Activated CD4-positive, alpha-beta T cell treated with anti-CD3 and anti-CD28 coated beads, Interleukin-2, Interleukin-4, amounts not matched to agents 100 ng/mL and 50 ng/mL, durations not matched to agents 16 hours and 8 hours (primary cell): Measurements from ENCODE around the gene MPHOSPH10.
A peak's percentile ranks its signal among the peaks of the same experiment; 100 is the strongest.
"Not testable (repeated sequence)": the region's sequence is repeated elsewhere in the genome, so short reads cannot be mapped to it uniquely, and the experiment has no call there.

Experiments
- DNase-seq: peaks from one replicate; pipeline ENCODE4 v3.0.0-alpha.2; 2020; ENCODE audit warnings: low spot score

The MPHOSPH10 gene, protein sequence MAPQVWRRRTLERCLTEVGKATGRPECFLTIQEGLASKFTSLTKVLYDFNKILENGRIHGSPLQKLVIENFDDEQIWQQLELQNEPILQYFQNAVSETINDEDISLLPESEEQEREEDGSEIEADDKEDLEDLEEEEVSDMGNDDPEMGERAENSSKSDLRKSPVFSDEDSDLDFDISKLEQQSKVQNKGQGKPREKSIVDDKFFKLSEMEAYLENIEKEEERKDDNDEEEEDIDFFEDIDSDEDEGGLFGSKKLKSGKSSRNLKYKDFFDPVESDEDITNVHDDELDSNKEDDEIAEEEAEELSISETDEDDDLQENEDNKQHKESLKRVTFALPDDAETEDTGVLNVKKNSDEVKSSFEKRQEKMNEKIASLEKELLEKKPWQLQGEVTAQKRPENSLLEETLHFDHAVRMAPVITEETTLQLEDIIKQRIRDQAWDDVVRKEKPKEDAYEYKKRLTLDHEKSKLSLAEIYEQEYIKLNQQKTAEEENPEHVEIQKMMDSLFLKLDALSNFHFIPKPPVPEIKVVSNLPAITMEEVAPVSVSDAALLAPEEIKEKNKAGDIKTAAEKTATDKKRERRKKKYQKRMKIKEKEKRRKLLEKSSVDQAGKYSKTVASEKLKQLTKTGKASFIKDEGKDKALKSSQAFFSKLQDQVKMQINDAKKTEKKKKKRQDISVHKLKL

DNA sequence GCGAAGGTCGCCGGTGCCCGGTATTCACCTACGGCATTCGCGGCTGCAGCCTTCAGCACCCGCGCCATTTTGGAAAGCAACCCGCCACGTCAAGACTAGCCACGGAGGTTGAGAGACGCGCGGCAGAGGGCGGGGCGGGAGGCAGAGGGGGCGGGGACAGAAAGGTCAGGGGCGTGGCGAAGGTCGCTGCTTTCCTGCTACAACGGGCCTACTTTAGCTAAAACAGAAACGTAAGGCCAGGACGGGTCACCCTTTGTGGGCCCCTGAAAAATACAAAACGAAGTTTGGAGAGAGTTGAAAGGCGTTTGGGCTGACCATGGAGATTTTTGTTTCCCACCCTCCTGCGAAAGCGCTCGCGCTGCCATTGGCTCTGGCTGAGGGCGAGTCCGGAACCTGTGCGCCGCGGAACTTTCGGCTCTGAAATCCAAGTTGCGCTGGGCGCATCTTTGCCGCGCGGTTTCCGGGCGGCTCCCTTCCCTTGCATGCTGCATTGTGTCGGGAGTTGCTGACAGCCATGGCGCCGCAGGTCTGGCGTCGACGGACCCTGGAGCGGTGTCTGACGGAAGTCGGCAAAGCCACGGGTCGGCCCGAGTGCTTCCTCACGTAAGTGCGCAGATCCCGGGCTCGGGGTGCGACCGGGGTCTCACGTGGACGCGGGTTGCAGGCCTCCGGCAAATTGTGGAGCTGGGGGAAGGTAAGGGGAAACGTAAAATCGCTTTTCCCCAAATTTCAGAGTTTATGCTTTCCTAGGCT, at the start of gene MPHOSPH10, which contains the start of gene MCEE:
Gene MPHOSPH10 (plus strand): TSS at position 483 of the 753 bp plus-strand sequence. CDS start 32 bp downstream, at position 515.
Gene MCEE (minus strand): TSS at position 78 of the 753 bp plus-strand sequence. CDS start 10 bp downstream, at position 68.
- DNase-seq = peak; percentile 92

GRCh38 chr2:71082402-71083252, 47.8 kb upstream of the MPHOSPH10 start:
- DNase-seq = peak; percentile 86

DNA sequence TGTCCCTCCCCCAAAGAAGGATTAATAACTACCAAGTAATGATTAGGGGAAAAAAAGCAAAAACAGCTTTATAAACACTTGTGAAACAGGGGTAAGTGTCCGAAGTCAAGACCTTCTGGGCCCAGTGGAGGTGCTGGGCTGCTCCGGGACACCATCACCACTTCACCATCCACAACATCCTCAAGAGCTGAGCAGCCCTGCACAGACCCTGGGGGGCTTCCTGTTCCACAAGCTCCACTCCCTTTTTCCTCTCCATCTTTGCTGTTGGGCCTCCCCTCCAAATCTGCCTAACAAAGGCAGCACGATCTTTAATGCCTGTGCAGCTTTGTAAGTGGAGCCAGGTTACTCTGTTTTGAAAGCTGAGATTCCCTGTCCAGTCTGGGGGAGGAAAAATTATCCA, 47.1 kb upstream of the MPHOSPH10 start:
- not testable (repeated sequence) for DNase-seq

DNA sequence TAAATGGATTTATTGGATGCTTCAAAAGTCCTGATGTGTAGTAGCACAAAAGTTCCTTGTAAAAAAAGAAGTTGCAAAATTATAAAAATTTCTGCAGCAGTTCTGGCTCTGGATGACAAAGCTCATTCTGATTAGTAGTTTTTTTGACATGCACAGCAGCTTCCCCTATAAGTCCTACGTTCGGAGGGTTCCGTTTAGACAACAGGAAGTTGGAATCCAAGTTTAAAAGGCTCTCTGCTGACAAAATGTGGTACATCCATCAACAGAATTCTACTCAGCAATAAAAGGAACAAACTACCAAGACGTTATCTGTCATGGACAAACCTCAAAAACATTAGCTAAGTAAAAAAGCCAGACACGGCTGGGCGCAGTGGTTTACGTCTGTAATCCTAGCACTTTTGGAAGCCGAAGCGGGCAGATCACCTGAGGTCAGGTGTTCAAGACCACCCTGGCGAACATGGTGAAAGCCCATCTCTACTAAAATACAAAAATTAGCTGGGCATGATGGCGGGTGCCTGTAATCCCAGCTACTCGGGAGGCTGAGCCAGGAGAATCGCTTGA, 46.6 kb upstream of the MPHOSPH10 start:
- DNase-seq = not testable (repeated sequence)

DNA sequence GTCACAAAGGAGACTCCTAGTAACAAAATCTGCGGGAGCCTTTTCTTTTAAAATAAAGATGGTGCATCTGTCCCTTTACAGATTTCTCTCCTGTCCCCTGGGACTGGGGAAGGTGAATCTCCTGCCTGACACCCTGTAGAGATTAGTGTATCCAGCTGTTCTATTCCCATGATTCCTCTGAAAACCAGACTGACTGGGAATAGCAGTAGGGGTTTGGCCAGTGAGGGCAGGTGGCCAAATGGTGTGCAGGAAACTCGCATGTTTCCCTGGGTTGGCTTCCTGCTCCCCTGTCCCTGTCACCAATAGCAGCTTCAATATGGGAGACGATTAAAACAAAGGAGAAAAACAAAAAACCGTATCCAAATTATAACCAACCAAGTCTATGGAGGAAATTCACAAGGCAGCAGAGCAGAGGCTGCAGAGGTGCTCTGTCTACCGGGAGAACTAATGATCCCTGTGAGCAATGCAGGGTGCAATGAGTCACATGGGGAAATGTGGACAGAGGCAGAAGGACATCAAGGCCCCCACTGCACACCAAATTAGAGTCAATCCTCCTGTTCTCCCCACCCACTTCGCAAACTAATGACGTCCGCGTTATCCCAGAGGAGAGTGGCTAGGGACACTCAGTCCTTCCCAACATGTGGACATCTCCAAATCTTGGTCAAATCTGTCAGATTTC, 45.0 kb upstream of the MPHOSPH10 start:
- DNase-seq = not testable (repeated sequence)

GRCh38 chr2:71089475-71089874, 41.0 kb upstream of the MPHOSPH10 start:
- DNase-seq = not testable (repeated sequence)

- not testable (repeated sequence) for DNase-seq
These were observed 38.6 kb upstream of the MPHOSPH10 start for GRCh38 chr2:71091808-71092207.

GRCh38 chr2:71092491-71093260, 37.8 kb upstream of the MPHOSPH10 start:
- DNase-seq = not testable (repeated sequence)

DNA sequence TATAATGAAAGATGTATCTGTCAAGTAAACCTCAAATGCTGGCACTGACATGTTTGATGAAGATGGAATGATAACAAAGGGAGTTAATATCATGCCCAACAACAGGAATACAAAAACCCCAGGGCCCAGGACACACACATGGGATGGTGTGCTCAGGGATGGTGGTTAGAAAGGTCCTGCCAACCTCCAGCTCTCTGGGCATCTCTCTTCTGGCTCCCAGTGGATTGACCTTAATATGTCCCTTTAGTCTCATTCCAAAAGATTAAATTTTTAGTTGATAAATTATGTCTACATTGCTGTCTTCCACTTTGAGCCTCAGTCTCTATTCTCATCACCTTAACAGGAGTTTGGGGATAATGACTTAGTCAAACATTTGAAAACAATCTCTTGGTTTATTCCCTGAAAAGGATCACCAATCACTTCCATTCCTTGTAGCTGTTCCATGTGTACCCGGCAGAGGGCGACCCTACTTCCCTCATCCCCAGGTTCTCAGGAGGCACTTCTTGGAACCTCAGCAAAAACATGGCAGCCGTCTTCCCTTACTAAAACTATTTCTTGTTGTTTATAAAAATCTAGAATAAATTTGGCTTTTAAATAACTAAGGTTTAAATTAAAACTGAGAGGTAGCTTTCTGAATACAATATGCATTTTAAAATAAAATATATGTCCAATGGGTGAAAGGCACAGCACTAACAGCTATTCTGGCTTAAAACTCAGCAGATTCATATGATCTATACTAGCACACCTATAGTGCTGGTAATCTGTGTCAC, 30.1 kb upstream of the MPHOSPH10 start:
- DNase-seq = peak; percentile 54

DNA sequence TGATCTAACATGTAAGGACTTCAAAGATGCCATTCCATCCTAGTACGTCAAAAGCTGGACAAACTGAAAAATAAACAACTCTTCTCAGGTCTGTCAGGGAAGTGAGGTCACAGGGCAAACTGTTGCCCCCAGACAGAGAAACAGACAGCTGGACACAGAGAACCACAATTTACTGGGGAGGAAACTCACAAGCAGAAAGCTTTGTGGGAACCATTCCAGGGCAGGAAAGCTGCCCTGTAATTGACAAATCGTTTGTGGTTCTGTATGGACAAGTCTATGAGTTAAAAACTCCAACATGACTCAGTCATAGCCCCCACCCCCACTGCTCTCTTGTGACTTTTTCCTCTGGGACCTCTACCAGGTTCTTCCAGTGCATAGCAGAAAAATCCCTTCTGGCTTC, 28.8 kb upstream of the MPHOSPH10 start:
- DNase-seq = no peak

GRCh38 chr2:71102981-71103681, 27.3 kb upstream of the MPHOSPH10 start:
- DNase-seq = no peak

DNA sequence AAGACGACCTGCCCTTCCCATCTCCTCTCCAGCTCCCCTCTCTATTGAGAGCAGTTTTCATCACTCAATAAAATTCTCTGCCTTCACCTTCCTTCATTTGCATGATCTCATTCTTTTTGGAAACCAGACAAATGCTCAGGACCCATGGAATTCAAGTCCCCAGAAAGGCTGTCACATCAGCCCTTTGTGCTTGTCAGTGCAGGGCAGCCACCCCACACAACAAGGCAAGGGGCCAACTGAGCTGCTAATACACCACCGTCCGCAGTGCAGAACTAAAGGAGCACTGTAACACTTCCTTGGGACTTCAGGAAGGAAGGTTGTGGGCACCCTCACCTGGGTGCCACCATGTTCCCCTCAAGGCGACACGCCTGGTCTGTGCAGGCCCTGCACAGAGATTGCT, 26.6 kb upstream of the MPHOSPH10 start:
- DNase-seq = no peak

- DNase-seq = not testable (repeated sequence)
These were observed 24.0 kb upstream of the MPHOSPH10 start for GRCh38 chr2:71106463-71106862.

DNA sequence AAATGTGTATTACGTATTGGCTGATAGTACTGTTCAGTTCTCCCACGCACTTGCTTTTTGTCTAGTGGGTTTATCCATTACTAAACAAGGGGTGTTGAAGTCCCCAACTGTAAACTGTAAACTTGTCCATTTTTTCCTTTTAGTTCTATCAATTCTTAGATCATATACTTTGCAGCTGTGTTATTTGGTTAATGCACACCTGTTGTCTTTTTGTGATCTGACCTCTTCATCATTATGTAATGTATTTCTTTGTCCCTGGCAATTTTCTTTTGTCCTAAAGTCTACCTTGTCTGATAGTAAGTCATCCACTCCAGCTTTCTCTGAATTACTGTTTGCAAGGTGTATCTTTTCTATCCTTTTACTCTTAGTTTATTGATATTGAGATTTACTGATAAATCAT, 22.3 kb upstream of the MPHOSPH10 start:
- no peak for DNase-seq

GRCh38 chr2:71113843-71114242, 16.6 kb upstream of the MPHOSPH10 start:
- DNase-seq = no peak

- DNase-seq = no peak
These were observed 13.4 kb upstream of the MPHOSPH10 start for GRCh38 chr2:71117063-71117462.

DNA sequence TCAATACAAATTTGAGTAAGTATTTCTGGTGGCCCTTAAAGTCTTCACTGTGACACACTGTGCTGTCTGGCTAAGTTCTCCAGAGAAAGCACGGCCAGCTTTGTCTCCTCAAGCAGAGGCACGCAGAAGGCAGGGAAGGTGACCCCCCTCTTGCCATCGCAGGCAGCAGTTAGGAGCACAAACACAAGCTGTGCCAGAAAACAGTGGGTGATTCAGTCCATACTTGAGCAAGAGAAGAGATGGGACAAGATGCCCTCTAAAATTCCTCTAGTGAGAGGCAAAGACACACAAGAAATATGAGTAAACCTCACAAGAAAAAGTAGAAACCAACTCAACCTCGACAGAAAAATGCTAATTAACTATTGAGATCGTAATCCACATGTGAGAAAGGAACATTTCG, 10.2 kb upstream of the MPHOSPH10 start:
- no peak for DNase-seq

GRCh38 chr2:71121479-71121878, 9.0 kb upstream of the MPHOSPH10 start:
- no peak for DNase-seq
